Activated CD8-positive, alpha-beta memory T cell treated with anti-CD3 and anti-CD28 coated beads, Interleukin-2, amount 50 U/mL, for 4 hours (primary cell): Measurements from ENCODE around the gene AQP10.
"Not testable (repeated sequence)": the region's sequence is repeated elsewhere in the genome, so short reads cannot be mapped to it uniquely, and the experiment has no call there.

ENCODE experiments used
- DNase-seq: peaks from one replicate; pipeline ENCODE4 v3.0.0-alpha.2; 2020

Gene AQP10

GRCh38 chr1:154346276-154346917 is 25.5 kb downstream of the AQP10 start:
- DNase-seq, result no peak

- DNase-seq, result no peak
These were observed 27.1 kb downstream of the AQP10 start for GRCh38 chr1:154347961-154348360.

GRCh38 chr1:154348429-154349076 is 27.7 kb downstream of the AQP10 start:
- no peak for DNase-seq

- no peak for DNase-seq
These were observed 28.2 kb downstream of the AQP10 start for GRCh38 chr1:154349121-154349520.

GRCh38 chr1:154350383-154350782 is 29.5 kb downstream of the AQP10 start:
- no peak for DNase-seq

- no peak for DNase-seq
These were observed 30.6 kb downstream of the AQP10 start for GRCh38 chr1:154351363-154352068.

GRCh38 chr1:154352245-154352580 is 31.3 kb downstream of the AQP10 start:
- no peak for DNase-seq

- no peak for DNase-seq
These were observed 31.9 kb downstream of the AQP10 start for GRCh38 chr1:154352581-154353459.

- no peak for DNase-seq
These were observed 32.6 kb downstream of the AQP10 start for GRCh38 chr1:154353460-154353904.

- DNase-seq, result no peak
These were observed 33.1 kb downstream of the AQP10 start for GRCh38 chr1:154353966-154354365.

GRCh38 chr1:154358519-154358918 is 37.6 kb downstream of the AQP10 start:
- DNase-seq, result no peak

- DNase-seq, result no peak
These were observed 39.4 kb downstream of the AQP10 start for GRCh38 chr1:154360288-154360687.

GRCh38 chr1:154360881-154361280 is 40.0 kb downstream of the AQP10 start:
- DNase-seq, result not testable (repeated sequence)

GRCh38 chr1:154361357-154361756 is 40.5 kb downstream of the AQP10 start:
- DNase-seq, result no peak

GRCh38 chr1:154371436-154371835 is 50.5 kb downstream of the AQP10 start:
- no peak for DNase-seq

- DNase-seq, result not testable (repeated sequence)
These were observed 53.0 kb downstream of the AQP10 start for GRCh38 chr1:154373777-154374357.
